H1 (cell line): ENCODE data around the gene TTLL7. TPM values are rescaled to one million over a fixed set of nuclear protein-coding genes. Genes with fewer than 3 reads are reported as not detected.

Source experiments
- CTCF ChIA-PET: fragments of 300-600 bp; sonication (Branson Sonifier 250); formaldehyde crosslinking; loops from one replicate; lab custom pipeline; 2021; ENCODE audit not compliant: partially characterized antibody; lab: Charles Lee
- POLR2A ChIA-PET: fragments of 300-600 bp; sonication (Branson Sonifier 250); formaldehyde crosslinking; loops from one replicate; lab custom pipeline; 2021; ENCODE audit warnings: inconsistent platforms; ENCODE audit not compliant: partially characterized antibody; lab: Charles Lee
- DNase-seq, 2 experiments: peaks; one replicate each; pipeline versions ENCODE4 v3.0.0 to v3.0.0-alpha.2; 2010 to 2022; ENCODE audit warnings: low spot score in 2 of 2, low read depth in 1 of 2, mixed read lengths in 1 of 2
- FAIRE-seq: peaks from 2 replicates; lab custom pipeline; 2011; peaks lifted over from hg19 to GRCh38; lab: Jason Lieb, UNC
- H2AFZ ChIP-seq: 2 replicates; pipeline ENCODE4 v1.8.1; 2012; ENCODE audit warnings: low read length, inconsistent platforms
- H2AK5ac ChIP-seq: 2 replicates; pipeline ENCODE4 v1.6.1; 2013; ENCODE audit warnings: low read depth, low read length
- H2BK120ac ChIP-seq: replicated peaks from 2 replicates; pipeline ENCODE3; 2013; ENCODE audit warnings: low read depth, low read length, inconsistent platforms
- H2BK12ac ChIP-seq: 2 replicates; pipeline ENCODE4 v1.6.1; 2013; ENCODE audit warnings: low read depth, low read length
- H2BK15ac ChIP-seq: 2 replicates; pipeline ENCODE4 v1.6.1; 2013; ENCODE audit warnings: low read length
- H2BK20ac ChIP-seq: 2 replicates; pipeline ENCODE4 v1.6.1; 2013; ENCODE audit warnings: low read length
- H2BK5ac ChIP-seq: 2 replicates; pipeline ENCODE4 v1.6.1; 2013; ENCODE audit warnings: low read depth, low read length
- H3K14ac ChIP-seq: 2 replicates; pipeline ENCODE4 v1.6.1; 2013; ENCODE audit warnings: inconsistent platforms; ENCODE audit not compliant: insufficient read length
- H3K18ac ChIP-seq: 2 replicates; pipeline ENCODE4 v1.6.1; 2013; ENCODE audit warnings: low read length; ENCODE audit errors: extremely low read depth
- H3K23ac ChIP-seq: 2 replicates; pipeline ENCODE4 v1.6.1; 2013; ENCODE audit warnings: inconsistent platforms; ENCODE audit not compliant: insufficient read length
- H3K23me2 ChIP-seq: 2 replicates; pipeline ENCODE4 v1.6.1; 2013; ENCODE audit warnings: low read depth, low read length
- H3K27ac ChIP-seq: 2 replicates; pipeline ENCODE4 v1.6.1; 2011; ENCODE audit warnings: low read depth, low read length, inconsistent platforms
- H3K27me3 ChIP-seq, 4 experiments: replicated peaks in 1 of 4; 1 replicate in 1 of 4; 2 replicates in 3 of 4; pipeline versions ENCODE4 v1.6.1 to v1.8.1; 2011 to 2013; ENCODE audit warnings: low read length in 3 of 4, mild to moderate bottlenecking in 3 of 4, inconsistent platforms in 2 of 4, mixed read lengths in 2 of 4, moderate library complexity in 1 of 4; ENCODE audit not compliant: control insufficient read depth in 3 of 4, insufficient read depth in 3 of 4; ENCODE audit errors: extremely low read depth in 1 of 4
- H3K36me3 ChIP-seq, 4 experiments: 2 replicates each; pipeline versions ENCODE4 v1.6.1 to v1.8.1; 2011 to 2013; ENCODE audit warnings: mild to moderate bottlenecking in 4 of 4, low read length in 3 of 4, moderate library complexity in 2 of 4, control low read depth in 1 of 4, inconsistent platforms in 1 of 4; ENCODE audit not compliant: insufficient read depth in 4 of 4, control insufficient read depth in 2 of 4
- H3K4ac ChIP-seq: replicated peaks from 2 replicates; pipeline ENCODE3; 2013; ENCODE audit warnings: low read length, low read depth, mixed read lengths, inconsistent platforms; ENCODE audit not compliant: insufficient read length
- H3K4me1 ChIP-seq, 4 experiments: replicated peaks in 1 of 4; 1 replicate in 1 of 4; 2 replicates in 3 of 4; pipeline versions ENCODE4 v1.6.1 to v1.8.1; 2011 to 2013; ENCODE audit warnings: low read length in 3 of 4, inconsistent platforms in 2 of 4, mixed read lengths in 1 of 4; ENCODE audit not compliant: insufficient read depth in 4 of 4, control insufficient read depth in 3 of 4
- H3K4me2 ChIP-seq, 2 experiments: 2 replicates each; pipeline versions ENCODE4 v1.6.1 to v1.8.1; 2011 to 2013; ENCODE audit warnings: low read depth in 2 of 2, low read length in 2 of 2, control low read depth in 1 of 2, inconsistent platforms in 1 of 2, mild to moderate bottlenecking in 1 of 2; ENCODE audit not compliant: insufficient read depth in 1 of 2
- H3K4me3 ChIP-seq, 4 experiments: fragments of 200-600, 300-600 bp in 1 of 4; sonication (generic), shearing (Covaris generic), sonication (Bioruptor Twin) in 1 of 4; 2 replicates each; pipeline versions ENCODE4 v1.5.1 to v1.8.1; 2011 to 2016; ENCODE audit warnings: low read length in 4 of 4, low read depth in 3 of 4, control low read depth in 2 of 4, inconsistent platforms in 2 of 4, mild to moderate bottlenecking in 2 of 4, mixed read lengths in 1 of 4, moderate library complexity in 1 of 4; ENCODE audit not compliant: insufficient read depth in 2 of 4; ENCODE audit errors: extremely low read depth in 1 of 4
- H3K56ac ChIP-seq: replicated peaks from 2 replicates; pipeline ENCODE3; 2013; ENCODE audit warnings: low read depth, mild to moderate bottlenecking, mixed read lengths, low read length, inconsistent platforms; ENCODE audit not compliant: insufficient read length
- H3K79me1 ChIP-seq: 2 replicates; pipeline ENCODE4 v1.6.1; 2013; ENCODE audit warnings: low read depth, low read length, control low read depth
- H3K79me2 ChIP-seq, 2 experiments: 2 replicates each; pipeline versions ENCODE4 v1.6.1 to v1.8.1; 2012 to 2013; ENCODE audit warnings: low read length in 2 of 2, mild to moderate bottlenecking in 2 of 2, inconsistent platforms in 1 of 2; ENCODE audit not compliant: insufficient read depth in 2 of 2, control insufficient read depth in 1 of 2
- H3K9ac ChIP-seq, 4 experiments: replicated peaks in 1 of 4; 1 replicate in 1 of 4; 2 replicates in 3 of 4; pipeline versions ENCODE4 v1.6.1 to v1.8.1; 2011 to 2013; ENCODE audit warnings: low read depth in 3 of 4, low read length in 3 of 4, control low read depth in 2 of 4, mild to moderate bottlenecking in 2 of 4, moderate library complexity in 2 of 4, inconsistent platforms in 1 of 4; ENCODE audit errors: extremely low read depth in 1 of 4
- H3K9me3 ChIP-seq, 2 experiments: 2 replicates each; pipeline versions ENCODE4 v1.6.1 to v1.8.1; 2012 to 2013; ENCODE audit warnings: mild to moderate bottlenecking in 2 of 2, moderate library complexity in 2 of 2, control low read depth in 1 of 2, inconsistent platforms in 1 of 2, low read depth in 1 of 2, low read length in 1 of 2, mixed read lengths in 1 of 2; ENCODE audit not compliant: insufficient read depth in 2 of 2
- H4K20me1 ChIP-seq, 2 experiments: replicated peaks in 1 of 2; 2 replicates each; pipeline versions ENCODE3 to v1.8.1; 2011 to 2013; ENCODE audit warnings: inconsistent platforms in 2 of 2, low read length in 2 of 2, mild to moderate bottlenecking in 1 of 2; ENCODE audit not compliant: insufficient read depth in 2 of 2, control insufficient read depth in 1 of 2
- H4K5ac ChIP-seq: 2 replicates; pipeline ENCODE4 v1.6.1; 2013; ENCODE audit warnings: low read length, low read depth, mixed read lengths, inconsistent platforms; ENCODE audit not compliant: insufficient read length
- H4K8ac ChIP-seq: 2 replicates; pipeline ENCODE4 v1.8.0; 2013; ENCODE audit warnings: mild to moderate bottlenecking, moderate library complexity, low read length, inconsistent platforms; ENCODE audit not compliant: insufficient read depth; ENCODE audit errors: extremely low read depth
- H4K91ac ChIP-seq: replicated peaks from 2 replicates; pipeline ENCODE3; 2013; ENCODE audit warnings: low read length, mixed read lengths, inconsistent platforms; ENCODE audit not compliant: insufficient read length
- BRCA1 ChIP-seq: IDR thresholded peaks from 2 replicates; pipeline ENCODE4 v1.6.1; 2012; ENCODE audit warnings: low read depth, low read length, improper control_type of control experiment
- CHD2 ChIP-seq: IDR thresholded peaks from 2 replicates; pipeline ENCODE4 v1.6.1; 2012; ENCODE audit warnings: low read length, improper control_type of control experiment
- CREB1 ChIP-seq: IDR thresholded peaks from 2 replicates; pipeline ENCODE4 v1.6.1; 2012; ENCODE audit warnings: inconsistent platforms
- CTCF ChIP-seq, 3 experiments: IDR thresholded peaks; 1 replicate in 2 of 3; 2 replicates in 1 of 3; pipeline versions ENCODE4 v1.5.1 to v1.6.1; 2011; ENCODE audit warnings: low read length in 3 of 3, mild to moderate bottlenecking in 3 of 3, inconsistent platforms in 2 of 3, low read depth in 1 of 3, moderate library complexity in 1 of 3; ENCODE audit not compliant: insufficient read depth in 1 of 3; ENCODE audit errors: control extremely low read depth in 1 of 3
- GTF2F1 ChIP-seq: IDR thresholded peaks from 2 replicates; pipeline ENCODE4 v1.6.1; 2012; ENCODE audit warnings: low read depth, low read length, improper control_type of control experiment, borderline replicate concordance
- MAX ChIP-seq: IDR thresholded peaks from 2 replicates; pipeline ENCODE4 v1.6.1; 2012; ENCODE audit warnings: inconsistent platforms
- POU5F1 ChIP-seq: IDR thresholded peaks from 2 replicates; pipeline ENCODE4 v1.6.1; 2011; ENCODE audit warnings: low read depth, mild to moderate bottlenecking, low read length, moderate library complexity
- RAD21 ChIP-seq, 2 experiments: IDR thresholded peaks in 1 of 2; conservative IDR thresholded peaks in 1 of 2; 2 replicates each; pipeline ENCODE4 v1.6.1; 2011; ENCODE audit warnings: low read depth in 2 of 2, low read length in 2 of 2, improper control_type of control experiment in 1 of 2, inconsistent platforms in 1 of 2, mild to moderate bottlenecking in 1 of 2, moderate library complexity in 1 of 2
- RFX5 ChIP-seq: IDR thresholded peaks from 2 replicates; pipeline ENCODE4 v1.6.1; 2011; ENCODE audit warnings: low read depth, low read length, improper control_type of control experiment, borderline replicate concordance
- SIRT6 ChIP-seq: IDR thresholded peaks from one replicate; pipeline ENCODE4 v1.7.1; 2012; ENCODE audit warnings: low read length, inconsistent platforms
- TEAD4 ChIP-seq: IDR thresholded peaks from 2 replicates; pipeline ENCODE4 v1.6.1; 2012; ENCODE audit warnings: low read depth, low read length, inconsistent platforms, mixed read lengths
- ZNF274 ChIP-seq: IDR thresholded peaks from 2 replicates; pipeline ENCODE4 v1.7.0; 2012; ENCODE audit warnings: low read length, borderline replicate concordance; ENCODE audit errors: extremely low read depth
- WGBS, 2 experiments: shearing (Covaris generic) in 1 of 2; methylation state at CpG; one replicate each; pipeline versions ENCODE4 v1.1.6 to v1.1.7; 2013 to 2015; ENCODE audit warnings: low lambda C conversion rate in 2 of 2, mixed read lengths in 2 of 2, inconsistent platforms in 1 of 2, low coverage in 1 of 2, missing lambda C conversion rate in 1 of 2; ENCODE audit not compliant: insufficient replicate concordance in 2 of 2, insufficient coverage in 1 of 2, insufficient read length in 1 of 2; ENCODE audit errors: extremely low coverage in 1 of 2, missing lambda C conversion rate in 1 of 2; 5-methylcytosine and 5-hydroxymethylcytosine counted together
- polyA plus RNA-seq, 7 experiments: library from polyadenylated mRNA; depleted of rRNA in 3 of 7; stranded (reverse) in 5 of 7; unstranded in 2 of 7; fragments of >200 nt in 5 of 7; fragments of 200-250 nt in 2 of 7; gene quantifications; 1 replicate in 5 of 7; 2 replicates in 1 of 7; 4 replicates in 1 of 7; pipeline versions ENCODE4 v1.2.1 to v1.2.3, GENCODE V29; 2011 to 2013; ENCODE audit warnings: missing spikeins in 2 of 7, mixed read lengths in 2 of 7
- total RNA-seq: library from RNA; stranded (reverse); fragmentation: NEBNext Ultra II Directional; extraction: Animal tissue kit (Norgen Biotek cat#: 25700); gene quantifications from 2 replicates; pipeline ENCODE4 v1.2.1, GENCODE V29; 2021

TTLL7 gene
- total and polyA plus RNA-seq, 2 of the 8 experiments (the other 6 are each of a cell fraction or from before 2014, with no cell fraction given), result 1.9 to 7.9 TPM

GRCh38 chr1:83864991-83865390 is 133.9 kb downstream of the TTLL7 start:
- TF ChIP-seq GTF2F1, result no peak
- no peak for TF ChIP-seq CTCF (IDR thresholded peaks at IDR 0.05; ENCODE audit: control extremely low read depth in 1 of 3, insufficient read depth in 1 of 3, low read depth in 1 of 3, low read length in 3 of 3)
- TF ChIP-seq CHD2, result no peak
- TF ChIP-seq CREB1, result no peak
- TF ChIP-seq MAX, result no peak
- no peak for TF ChIP-seq RAD21 (IDR thresholded peaks at IDR 0.05 in 1 of 2, conservative IDR thresholded peaks at IDR 0.05 in 1 of 2; ENCODE audit: low read depth in 2 of 2, low read length in 2 of 2)
- TF ChIP-seq BRCA1, result no peak
- TF ChIP-seq RFX5, result no peak
- no peak for TF ChIP-seq TEAD4
- TF ChIP-seq POU5F1, result no peak
- TF ChIP-seq SIRT6, result no peak
- TF ChIP-seq ZNF274, result no peak
- TF ChIP-seq, all 59 proteins: peak for 0
- Histone ChIP-seq H4K8ac (no peak overlapping the region), H3K79me2 (no peaks in the 10 kb centered on the region), H2BK15ac (no peak overlapping the region), H4K5ac (no peak overlapping the region), H3K23me2 (no peaks in the 10 kb centered on the region), H2BK20ac (no peak overlapping the region), H2BK120ac (no peak overlapping the region), H3K4ac (no peak overlapping the region), H3K14ac (no peak overlapping the region), H3K18ac (no peak overlapping the region), H2BK12ac (no peak overlapping the region), H3K36me3 (no peaks in the 10 kb centered on the region), H4K20me1 (no peaks in the 10 kb centered on the region), H4K91ac (no peak overlapping the region), H3K4me3 (no peak overlapping the region), H3K4me1 (no peaks in the 10 kb centered on the region), H3K27me3 (peaks cover 0 to 8% (median 5%) of the 10 kb centered on the region in 4 experiments; a peak in 6 of 7 replicates), H3K27ac (no peak overlapping the region), H2AFZ (no peak overlapping the region), H3K56ac (no peak overlapping the region), H2AK5ac (no peak overlapping the region), H3K23ac (no peak overlapping the region), H2BK5ac (no peak overlapping the region), H3K9me3 (no peaks in the 10 kb centered on the region), H3K4me2 (no peak overlapping the region), H3K9ac (no peak overlapping the region), H3K79me1 (no peaks in the 10 kb centered on the region)
- POLR2A ChIA-PET, result interaction anchor here (0.6 kb wide), 1 partner anchor 116 kb away, joined by 3 read pairs; no protein-coding TSS in a partner anchor
- CTCF ChIA-PET, result interaction anchor here (1.2 kb wide), 1 partner anchor 11 kb away, joined by 3 read pairs; no protein-coding TSS in a partner anchor
- DNase-seq (no peak), FAIRE-seq (no peak)
- 96% methylated on average over 2 of the region's 2 CpGs; no CpG with 5 or more reads in 1 of the 2 experiments for WGBS, 2 experiments
